Medulla oblongata (tissue), 1 donor: ENCODE results near the gene OR2A14.
"Not testable (repeated sequence)": the region's sequence is repeated elsewhere in the genome, so short reads cannot be mapped to it uniquely, and the experiment has no call there.

Experiments
- DNase-seq: peaks from one replicate; pipeline ENCODE4 v3.0.0-alpha.2; 2015; ENCODE audit errors: extremely low spot score

OR2A14 gene

DNA sequence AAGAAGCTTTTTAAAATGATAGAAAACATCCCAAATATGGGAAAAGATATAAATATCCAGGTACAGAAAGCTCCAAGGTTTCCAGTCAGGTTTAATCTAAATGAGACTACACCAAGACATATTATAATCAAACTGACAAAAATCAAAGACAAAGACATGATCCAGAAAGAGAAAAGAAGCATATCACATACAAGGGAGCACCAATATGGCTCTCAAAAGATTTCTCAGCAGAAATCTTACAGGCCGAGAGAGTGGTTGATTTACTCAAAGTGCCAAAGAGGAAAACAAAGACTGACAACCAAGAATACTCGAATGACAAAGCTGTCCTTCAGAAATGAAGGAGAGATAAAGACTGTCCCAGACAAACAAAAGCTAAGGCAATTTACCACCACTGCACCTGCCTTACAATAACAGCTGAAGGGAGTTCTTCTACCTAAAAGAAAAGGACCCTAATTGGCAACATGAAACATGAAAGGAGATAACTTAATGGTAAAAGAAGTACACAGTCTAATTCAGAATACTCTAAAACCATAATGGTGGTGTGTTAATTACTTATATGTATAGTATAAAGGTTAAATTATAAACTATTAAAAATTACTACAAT lies 25.4 kb downstream of the OR2A14 start:
- DNase-seq: no peak

DNA sequence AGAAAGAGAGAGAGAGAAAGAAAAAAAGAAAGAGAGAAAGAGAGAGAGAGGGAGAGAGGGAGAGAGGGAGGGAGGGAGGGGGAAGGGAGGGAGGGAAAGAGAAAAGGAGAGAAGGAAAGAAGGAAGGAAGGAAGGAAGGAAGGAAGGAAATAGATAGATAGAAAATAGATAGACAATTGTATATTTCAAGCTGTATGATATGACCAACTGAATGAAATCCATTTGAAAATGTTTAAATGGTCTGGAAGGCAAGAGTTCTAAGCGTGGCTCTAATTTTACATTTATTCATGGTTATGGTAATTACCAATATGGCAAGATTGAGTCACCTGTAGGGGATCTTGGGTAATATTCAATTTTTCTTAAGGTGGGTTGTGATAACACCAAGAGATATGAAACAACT lies 35.9 kb downstream of the OR2A14 start:
- DNase-seq: no peak

DNA sequence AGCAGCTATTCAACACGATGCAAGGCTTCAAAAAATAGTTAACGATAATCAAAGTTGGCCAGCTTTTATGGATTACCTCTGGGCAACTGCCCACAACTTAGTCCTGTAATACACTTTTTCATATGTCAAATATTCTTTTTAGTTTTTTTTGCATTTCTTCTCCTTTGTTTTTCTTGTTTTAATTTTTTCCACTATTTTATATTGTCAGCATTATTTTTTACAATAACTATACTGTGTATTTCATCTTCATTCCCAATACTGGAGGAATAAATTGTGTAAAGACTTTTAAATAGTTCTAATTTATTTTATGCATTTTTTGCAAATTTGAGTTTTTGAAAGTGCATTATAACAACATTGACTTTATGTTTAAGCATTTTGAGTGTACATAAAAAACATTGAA lies 41.8 kb downstream of the OR2A14 start:
- no peak for DNase-seq

DNA sequence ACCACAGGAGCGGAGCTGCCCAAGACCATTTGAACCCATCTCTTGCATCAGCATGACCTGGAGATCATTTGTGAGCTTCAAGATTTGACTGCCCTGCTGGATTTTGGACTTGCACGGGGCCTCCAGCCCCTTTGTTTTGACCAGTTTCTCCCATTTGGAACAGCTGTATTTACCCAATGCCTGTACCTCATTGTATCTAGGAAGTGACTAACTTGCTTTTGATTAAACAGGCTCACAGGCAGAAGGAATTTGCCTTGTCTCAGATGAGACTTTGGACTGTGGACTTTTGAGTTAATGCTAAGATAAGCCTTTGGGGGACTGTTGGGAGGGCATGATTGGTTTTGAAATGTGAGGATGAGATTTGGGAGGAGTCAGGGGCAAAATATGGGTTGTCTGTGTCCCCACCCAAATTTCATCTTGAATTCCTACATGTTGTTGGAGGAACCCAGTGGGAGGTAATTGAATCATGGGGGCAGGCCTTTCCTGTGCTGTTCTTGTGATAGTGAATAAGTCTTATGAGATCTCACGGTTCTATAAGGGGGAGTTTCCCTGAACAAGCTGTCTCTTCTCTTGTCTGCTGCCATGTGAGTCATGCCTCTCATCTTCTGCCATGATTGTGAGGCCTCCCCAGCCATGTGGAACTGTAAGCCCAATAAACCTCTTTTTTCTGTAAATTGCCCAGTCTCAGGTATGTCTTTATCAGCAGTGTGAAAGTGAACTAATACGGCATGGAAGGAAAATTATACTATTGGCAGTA lies 48.8 kb downstream of the OR2A14 start:
- not testable (repeated sequence) for DNase-seq

DNA sequence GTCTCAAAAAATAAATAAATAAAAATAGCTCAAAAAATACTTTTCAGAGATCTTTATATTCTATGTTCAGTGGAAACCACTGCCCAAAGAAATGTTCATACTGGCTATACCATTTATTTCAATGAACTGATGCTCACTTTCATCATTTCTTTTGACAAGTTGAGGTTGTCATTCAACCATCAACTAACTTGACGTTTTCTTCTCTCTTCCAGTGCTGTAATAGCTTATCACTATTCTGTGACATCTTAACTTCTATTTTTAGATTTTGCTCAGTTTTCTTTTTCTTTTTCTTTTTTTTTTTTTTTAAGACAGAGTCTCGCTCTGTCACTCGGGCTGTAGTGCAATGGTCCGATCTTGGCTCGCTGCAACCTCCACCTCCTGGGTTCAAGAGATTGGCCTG lies 51.6 kb downstream of the OR2A14 start:
- DNase-seq: no peak

DNA sequence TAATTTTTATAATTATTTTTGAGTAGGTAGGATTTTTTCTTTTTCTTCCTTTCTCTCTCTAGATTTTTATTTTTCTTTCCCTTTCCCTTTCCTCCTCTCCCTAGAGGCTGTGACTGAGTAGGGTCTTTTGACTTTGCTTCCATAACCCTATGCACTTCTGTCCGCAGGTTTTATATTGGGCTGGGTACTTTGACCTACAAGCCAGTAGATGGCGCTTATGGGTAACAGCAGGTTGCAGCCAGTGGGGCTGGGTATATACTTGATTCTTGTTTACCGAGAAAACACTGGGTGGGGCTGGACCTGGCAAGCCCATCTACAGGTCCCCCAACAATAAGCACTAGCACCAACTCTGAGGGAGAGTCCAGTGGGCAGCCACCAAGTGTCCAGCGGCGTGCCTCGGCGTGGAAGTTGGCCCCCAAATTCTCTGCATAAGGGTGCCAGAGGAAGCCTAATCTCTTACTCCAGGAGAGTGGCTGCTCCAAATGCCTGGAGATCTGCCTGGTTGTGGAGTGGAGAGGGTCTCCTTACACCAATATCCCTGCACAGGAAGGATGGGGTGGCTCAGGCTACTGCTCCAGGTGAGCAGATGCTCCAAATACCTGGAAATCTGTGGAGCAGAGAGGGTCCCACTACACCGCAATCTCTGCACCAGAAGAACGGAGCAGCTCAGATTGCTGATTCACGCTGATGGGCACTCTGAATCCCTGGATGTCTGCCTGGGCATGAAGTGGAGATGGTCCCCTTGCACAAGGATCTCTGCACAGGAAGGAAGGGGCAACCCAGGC lies 55.6 kb downstream of the OR2A14 start:
- peak; percentile 14 for DNase-seq

DNA sequence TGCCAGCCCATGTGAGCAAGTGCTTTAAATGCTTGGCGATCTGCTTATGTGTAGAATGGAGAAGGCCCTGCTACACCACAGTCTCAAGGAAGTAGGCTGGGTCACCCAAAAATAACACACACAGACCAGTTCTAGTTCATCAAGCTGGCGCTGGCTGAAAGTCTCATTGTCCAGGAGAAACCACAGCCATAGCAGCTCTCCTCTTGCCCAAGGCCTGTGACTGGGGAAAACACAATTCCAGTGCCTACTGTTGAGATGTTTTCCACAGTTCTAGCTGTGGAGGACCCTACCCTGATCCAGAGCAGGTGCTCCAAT lies 56.1 kb downstream of the OR2A14 start:
- DNase-seq: not testable (repeated sequence)
